H9 (cell line): Measurements from ENCODE around the gene ETV6. TPM values are rescaled to one million over a fixed set of nuclear protein-coding genes. Genes with fewer than 3 reads are reported as not detected.

Experiments used
- DNase-seq: peaks from one replicate; pipeline ENCODE4 v3.0.0-alpha.2; 2017
- H2AFZ ChIP-seq: one replicate; pipeline ENCODE4 v1.6.1; 2013; ENCODE audit warnings: mild to moderate bottlenecking, low read length, control low read depth, moderate library complexity
- H2AK5ac ChIP-seq: 2 replicates; pipeline ENCODE4 v1.6.1; 2013; ENCODE audit warnings: low read length, control low read depth, mixed read lengths; ENCODE audit not compliant: insufficient read length
- H2BK120ac ChIP-seq: one replicate; pipeline ENCODE4 v1.6.1; 2013; ENCODE audit warnings: low read depth, mild to moderate bottlenecking, low read length, control low read depth, inconsistent platforms; ENCODE audit not compliant: poor library complexity, severe bottlenecking
- H2BK12ac ChIP-seq: 2 replicates; pipeline ENCODE4 v1.6.1; 2013; ENCODE audit warnings: low read length, control low read depth, mixed read lengths, low read depth; ENCODE audit not compliant: insufficient read length
- H2BK15ac ChIP-seq: 2 replicates; pipeline ENCODE4 v1.6.1; 2013; ENCODE audit warnings: low read depth, low read length, control low read depth
- H2BK20ac ChIP-seq: one replicate; pipeline ENCODE4 v1.6.1; 2013; ENCODE audit warnings: low read depth, mild to moderate bottlenecking, low read length, control low read depth, inconsistent platforms; ENCODE audit not compliant: poor library complexity, severe bottlenecking
- H2BK5ac ChIP-seq: 2 replicates; pipeline ENCODE4 v1.6.1; 2013; ENCODE audit warnings: low read length, control low read depth, mixed read lengths; ENCODE audit not compliant: insufficient read length
- H3K14ac ChIP-seq: 2 replicates; pipeline ENCODE4 v1.6.1; 2013; ENCODE audit warnings: low read length, control low read depth; ENCODE audit not compliant: insufficient read depth
- H3K18ac ChIP-seq: 2 replicates; pipeline ENCODE4 v1.6.1; 2013; ENCODE audit warnings: low read depth, mild to moderate bottlenecking, mixed read lengths, low read length, control low read depth; ENCODE audit not compliant: insufficient read length
- H3K23ac ChIP-seq: 2 replicates; pipeline ENCODE4 v1.6.1; 2013; ENCODE audit warnings: low read length, control low read depth, mixed read lengths, low read depth; ENCODE audit not compliant: insufficient read length
- H3K23me2 ChIP-seq: 2 replicates; pipeline ENCODE4 v1.6.1; 2013; ENCODE audit warnings: low read depth, mild to moderate bottlenecking, mixed read lengths, low read length, control low read depth; ENCODE audit not compliant: insufficient read length, poor library complexity, severe bottlenecking
- H3K27ac ChIP-seq: 2 replicates; pipeline ENCODE4 v1.5.1; 2013; ENCODE audit warnings: low read length, control low read depth, mixed read lengths, low read depth; ENCODE audit not compliant: insufficient read length
- H3K27me3 ChIP-seq: 2 replicates; pipeline ENCODE4 v1.6.1; 2013; ENCODE audit warnings: low read length, control low read depth, inconsistent platforms; ENCODE audit not compliant: insufficient read depth
- H3K4ac ChIP-seq: 2 replicates; pipeline ENCODE4 v1.6.1; 2013; ENCODE audit warnings: low read depth, mild to moderate bottlenecking, control low read depth, inconsistent platforms, low read length, moderate library complexity
- H3K4me1 ChIP-seq: 2 replicates; pipeline ENCODE4 v1.6.1; 2013; ENCODE audit warnings: low read length, control low read depth, inconsistent platforms; ENCODE audit not compliant: insufficient read depth
- H3K4me2 ChIP-seq: 2 replicates; pipeline ENCODE4 v1.6.1; 2013; ENCODE audit warnings: low read length, control low read depth, mixed read lengths; ENCODE audit not compliant: insufficient read length, insufficient read depth
- H3K56ac ChIP-seq: 2 replicates; pipeline ENCODE4 v1.6.1; 2013; ENCODE audit warnings: low read depth, mild to moderate bottlenecking, mixed read lengths, low read length, control low read depth; ENCODE audit not compliant: insufficient read length
- H3K79me1 ChIP-seq: 2 replicates; pipeline ENCODE4 v1.6.1; 2013; ENCODE audit warnings: low read depth, mild to moderate bottlenecking, moderate library complexity, low read length, control low read depth, inconsistent platforms; ENCODE audit not compliant: insufficient read depth, poor library complexity, severe bottlenecking
- H3K79me2 ChIP-seq: 2 replicates; pipeline ENCODE4 v1.6.1; 2013; ENCODE audit warnings: low read length, control low read depth, inconsistent platforms; ENCODE audit not compliant: insufficient read depth
- H3K9ac ChIP-seq: 2 replicates; pipeline ENCODE4 v1.6.1; 2013; ENCODE audit warnings: low read length, control low read depth, mixed read lengths; ENCODE audit not compliant: insufficient read length; ENCODE audit errors: extremely low read depth
- H3K9me3 ChIP-seq: one replicate; pipeline ENCODE4 v1.6.1; 2013; ENCODE audit warnings: low read depth, low read length, inconsistent platforms; ENCODE audit not compliant: control insufficient read depth
- H3T11ph ChIP-seq: one replicate; pipeline ENCODE4 v1.6.1; 2013; ENCODE audit warnings: mild to moderate bottlenecking, low read length, control low read depth, inconsistent platforms
- H4K20me1 ChIP-seq: one replicate; pipeline ENCODE4 v1.6.1; 2013; ENCODE audit not compliant: control insufficient read depth, insufficient read length, insufficient read depth
- H4K5ac ChIP-seq: 2 replicates; pipeline ENCODE4 v1.6.1; 2013; ENCODE audit warnings: low read depth, mild to moderate bottlenecking, mixed read lengths, low read length, control low read depth; ENCODE audit not compliant: insufficient read length
- H4K8ac ChIP-seq: replicated peaks from 2 replicates; pipeline ENCODE4 v1.6.1; 2013; ENCODE audit warnings: low read length, control low read depth, mixed read lengths, low read depth; ENCODE audit not compliant: insufficient read length
- H4K91ac ChIP-seq: 2 replicates; pipeline ENCODE4 v1.6.1; 2013; ENCODE audit warnings: low read depth, mild to moderate bottlenecking, moderate library complexity, mixed read lengths, low read length, control low read depth; ENCODE audit not compliant: insufficient read length
- H3K27ac Mint-ChIP-seq, 3 experiments: 2 replicates in 2 of 3; 3 replicates in 1 of 3; pipeline ENCODE4 v1.8.0; 2020 to 2021; ENCODE audit warnings: mixed read lengths in 3 of 3, mild to moderate bottlenecking in 1 of 3, moderate library complexity in 1 of 3
- H3K27me3 Mint-ChIP-seq: 2 replicates; pipeline ENCODE4 v1.8.0; 2021; ENCODE audit warnings: low read depth, mild to moderate bottlenecking, moderate library complexity, mixed read lengths
- H3K36me3 Mint-ChIP-seq, 3 experiments: 2 replicates in 2 of 3; 3 replicates in 1 of 3; pipeline ENCODE4 v1.8.0; 2020 to 2021; ENCODE audit warnings: low read depth in 3 of 3, mixed read lengths in 3 of 3; ENCODE audit not compliant: insufficient read depth in 1 of 3
- H3K4me1 Mint-ChIP-seq, 2 experiments: 2 replicates each; pipeline ENCODE4 v1.8.0; 2020; ENCODE audit warnings: mixed read lengths in 2 of 2
- H3K4me3 Mint-ChIP-seq, 2 experiments: 2 replicates in 1 of 2; 3 replicates in 1 of 2; pipeline ENCODE4 v1.8.0; 2020 to 2021; ENCODE audit warnings: mild to moderate bottlenecking in 2 of 2, mixed read lengths in 2 of 2, moderate library complexity in 1 of 2
- H3K9me3 Mint-ChIP-seq, 2 experiments: 2 replicates in 1 of 2; 3 replicates in 1 of 2; pipeline ENCODE4 v1.8.0; 2020; ENCODE audit warnings: mild to moderate bottlenecking in 2 of 2, mixed read lengths in 2 of 2, moderate library complexity in 1 of 2
- CTCF ChIP-seq: fragments of 200-600 bp; sonication (generic); conservative IDR thresholded peaks from 3 replicates; pipeline ENCODE4 v1.8.0; 2021; ENCODE audit warnings: antibody characterized with exemption, mild to moderate bottlenecking
- WGBS: extraction: QIAGEN DNeasy Blood & Tissue Kit; methylation state at CpG from one replicate; pipeline ENCODE4 v1.1.7; 2013; ENCODE audit warnings: missing lambda C conversion rate, low lambda C conversion rate, mixed read lengths; ENCODE audit not compliant: insufficient read length; ENCODE audit errors: extremely low coverage; 5-methylcytosine and 5-hydroxymethylcytosine counted together
- total RNA-seq: library from RNA; stranded (reverse); gene quantifications from 2 replicates; pipeline ENCODE4 v1.2.1, GENCODE V29; 2021

ETV6 gene
- total RNA-seq, 1 experiment from 2014 or later: 28.7 TPM

GRCh38 chr12:11929714-11930113 is 280.2 kb downstream of the ETV6 start:
- Histone ChIP-seq H4K20me1 (no peaks in the 10 kb centered on the region), H3K9ac (no peak overlapping the region), H3K27ac (no peak overlapping the region), H3K79me2 (no peaks in the 10 kb centered on the region), H4K8ac (no peak overlapping the region), H2BK12ac (no peak overlapping the region), H3K18ac (no peak overlapping the region), H3K14ac (no peak overlapping the region), H3K56ac (no peak overlapping the region), H2BK20ac (no peak overlapping the region), H3K4me1 (no peaks in the 10 kb centered on the region), H2AFZ (no peak overlapping the region), H3K9me3 (no peaks in the 10 kb centered on the region), H3K4me2 (no peak overlapping the region), H2BK5ac (no peak overlapping the region), H2BK15ac (no peak overlapping the region), H3T11ph (no peak overlapping the region), H2AK5ac (no peak overlapping the region), H3K4ac (no peak overlapping the region), H3K27me3 (no peaks in the 10 kb centered on the region), H3K23me2 (no peaks in the 10 kb centered on the region), H4K91ac (no peak overlapping the region), H2BK120ac (no peak overlapping the region), H4K5ac (no peak overlapping the region), H3K23ac (no peak overlapping the region), H3K79me1 (no peaks in the 10 kb centered on the region)
- no CpG with 5 or more reads among the region's 3 CpGs for WGBS
- peaks cover 3 to 5% of the 10 kb centered on the region in 2 experiments; a peak in 2 of 4 replicates for H3K4me1 Mint-ChIP-seq
- H3K27me3 Mint-ChIP-seq: no peaks in the 10 kb centered on the region; the same call in 1 of the 2 replicates
- no peak for DNase-seq
- TF ChIP-seq CTCF: no peak
- H3K36me3 Mint-ChIP-seq: no peaks in the 10 kb centered on the region
- H3K4me3 Mint-ChIP-seq: no peak overlapping the region
- H3K9me3 Mint-ChIP-seq: no peaks in the 10 kb centered on the region
- no peak overlapping the region for H3K27ac Mint-ChIP-seq
